A673 (cell line): Measurements from ENCODE around the gene RERE. TPM values are rescaled to one million over a fixed set of nuclear protein-coding genes. Genes with fewer than 3 reads are reported as not detected.
"Not testable (repeated sequence)": the region's sequence is repeated elsewhere in the genome, so short reads cannot be mapped to it uniquely, and the experiment has no call there.

Source experiments
- BruUV-seq: library from RNA; stranded (reverse); fragments of 400-500 nt; replicated peaks from 2 replicates; lab custom pipeline; 2021; lab: Mats Ljungman, UMichigan
- CTCF ChIA-PET: fragments of 300-600 bp; sonication (Branson Sonifier 250); formaldehyde crosslinking; loops from one replicate; lab custom pipeline; 2022; ENCODE audit warnings: antibody characterized with exemption; lab: Charles Lee
- POLR2A ChIA-PET: fragments of 300-600 bp; sonication (Branson Sonifier 250); formaldehyde crosslinking; loops from one replicate; lab custom pipeline; 2022; ENCODE audit warnings: antibody characterized with exemption; ENCODE audit not compliant: low non-redundant PET; lab: Charles Lee
- DNase-seq: peaks from one replicate; pipeline ENCODE4 v3.0.0-alpha.2; 2015; ENCODE audit warnings: low spot score
- H3K27ac ChIP-seq: fragments of 200-600 bp; sonication (generic); 2 replicates; pipeline ENCODE4 v1.5.1; 2016; ENCODE audit warnings: mixed run types, low read depth, mild to moderate bottlenecking, mixed read lengths, antibody characterized with exemption, low read length; ENCODE audit not compliant: poor library complexity, severe bottlenecking
- H3K27me3 ChIP-seq: fragments of 200-600 bp; sonication (generic); replicated peaks from 2 replicates; pipeline ENCODE4 v1.6.1; 2017; ENCODE audit warnings: mixed run types, low read depth, mild to moderate bottlenecking, mixed read lengths, antibody characterized with exemption, low read length; ENCODE audit not compliant: insufficient read depth, poor library complexity
- H3K36me3 ChIP-seq: fragments of 200-600 bp; sonication (generic); 2 replicates; pipeline ENCODE4 v1.6.1; 2016; ENCODE audit warnings: mixed run types, mild to moderate bottlenecking, mixed read lengths, antibody characterized with exemption, low read length; ENCODE audit not compliant: insufficient read depth, poor library complexity, severe bottlenecking
- H3K4me1 ChIP-seq: fragments of 200-600 bp; sonication (generic); 2 replicates; pipeline ENCODE4 v1.6.1; 2017; ENCODE audit warnings: mixed run types, mild to moderate bottlenecking, mixed read lengths, antibody characterized with exemption, low read length; ENCODE audit not compliant: insufficient read depth, poor library complexity, severe bottlenecking
- H3K4me3 ChIP-seq: fragments of 200-600 bp; sonication (generic); 2 replicates; pipeline ENCODE4 v1.5.1; 2016; ENCODE audit warnings: low read depth, mixed run types, mild to moderate bottlenecking, mixed read lengths, low read length; ENCODE audit not compliant: poor library complexity, severe bottlenecking
- H3K9me3 ChIP-seq: fragments of 200-600 bp; sonication (generic); 2 replicates; pipeline ENCODE4 v1.6.1; 2016; ENCODE audit warnings: mixed run types, low read depth, mild to moderate bottlenecking, mixed read lengths, antibody characterized with exemption, low read length; ENCODE audit not compliant: poor library complexity, severe bottlenecking
- EZH2 ChIP-seq: fragments of 200-600 bp; sonication (generic); IDR thresholded peaks from 2 replicates; pipeline ENCODE4 v1.6.1; 2017; ENCODE audit warnings: borderline replicate concordance, low read depth, mild to moderate bottlenecking, mixed read lengths, antibody characterized with exemption, low read length; ENCODE audit not compliant: poor library complexity, severe bottlenecking
- intact Hi-C: fragments of 100-400 bp; cut with micrococcal nuclease; formaldehyde crosslinking; loops from one replicate; pipeline ENCODE4 v1.10.0; 2022; ENCODE audit not compliant: unreplicated experiment
- total RNA-seq: library from RNA; stranded (reverse); gene quantifications from 2 replicates; pipeline ENCODE4 v1.2.3, GENCODE V29; 2021
- TF ChIP-seq, protein P1 (sequence below): fragments of 300-800, 200-600 bp; sonication (generic); conservative IDR thresholded peaks from 2 replicates; pipeline ENCODE4 v1.5.1; 2017; ENCODE audit warnings: low read depth, mild to moderate bottlenecking, antibody characterized with exemption, low read length, moderate library complexity, mixed read lengths

The RERE gene
- total RNA-seq, 1 experiment from 2014 or later = 188 TPM

DNA sequence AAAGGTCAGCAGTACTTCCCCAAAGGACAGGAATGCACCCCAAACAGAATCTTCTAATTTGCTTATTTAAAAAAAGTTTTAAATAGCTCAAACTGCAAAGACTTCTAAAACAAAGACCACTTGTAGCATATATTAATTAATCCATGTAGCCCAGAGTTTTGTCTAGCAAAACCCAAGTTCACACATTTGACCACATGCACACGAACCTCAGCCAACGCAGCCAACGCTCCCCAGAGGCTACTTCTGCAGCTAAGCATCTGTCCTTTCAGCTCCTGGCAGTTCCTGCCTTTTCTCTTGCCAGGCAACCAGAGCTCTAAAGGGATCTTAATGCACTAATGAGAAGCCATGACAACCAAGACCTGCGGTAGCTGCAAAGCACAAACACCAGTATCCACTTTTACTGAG is 89.6 kb downstream of the RERE start:
- CTCF ChIA-PET = interaction anchor here (0.5 to 1.0 kb wide), 3 partner anchors 15 to 320 kb away, joined by 3 to 6 read pairs (median 5); no protein-coding TSS in a partner anchor
- BruUV-seq = no TSS peak

DNA sequence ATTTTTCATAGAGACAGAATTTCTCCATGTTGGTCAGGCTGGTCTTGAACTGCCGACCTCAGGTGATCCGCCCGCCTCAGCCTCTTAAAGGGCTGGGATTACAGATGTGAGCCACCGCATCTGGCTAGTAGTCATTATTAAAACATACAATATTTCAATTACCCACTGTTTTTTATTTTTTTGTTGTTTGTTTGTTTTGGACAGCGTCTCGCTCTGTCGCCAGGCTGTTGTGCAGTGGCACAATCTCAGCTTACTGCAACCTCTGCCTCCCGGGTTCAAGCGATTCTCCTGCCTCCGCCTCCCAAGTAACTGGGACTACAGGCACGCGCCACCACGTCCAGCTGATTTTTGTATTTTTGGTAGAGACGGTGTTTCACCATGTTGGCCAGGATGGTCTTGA is 90.1 kb downstream of the RERE start:
- CTCF ChIA-PET = interaction anchor here (1.0 to 1.9 kb wide), 5 partner anchors 122 to 263 kb away, joined by 3 to 14 read pairs (median 6); no protein-coding TSS in a partner anchor
- BruUV-seq, DNase-seq, POLR2A ChIA-PET, H3K36me3 ChIP-seq, H3K27ac ChIP-seq, H3K27me3 ChIP-seq, intact Hi-C loops, H3K9me3 ChIP-seq, H3K4me3 ChIP-seq: not testable (repeated sequence)
- peaks cover 43% of the 10 kb centered on the region for H3K4me1 ChIP-seq

More for the DNA sequence above, 89.6 kb downstream of the RERE start:
- Histone ChIP-seq H3K36me3 (no peaks in the 10 kb centered on the region), H3K4me1 (peaks cover 38% of the 10 kb centered on the region), H3K27ac (peak overlapping the region; percentile 55), H3K4me3 (no peak overlapping the region), H3K27me3 (no peaks in the 10 kb centered on the region), H3K9me3 (no peaks in the 10 kb centered on the region)
- intact Hi-C loops = no loop called here
- DNase-seq = peak; percentile 27
- POLR2A ChIA-PET = interaction anchor here (0.6 to 0.7 kb wide), 2 partner anchors 11 to 141 kb away, joined by 3 to 6 read pairs; no protein-coding TSS in a partner anchor
- no peak for TF ChIP-seq EZH2
- TF ChIP-seq, protein P1, sequence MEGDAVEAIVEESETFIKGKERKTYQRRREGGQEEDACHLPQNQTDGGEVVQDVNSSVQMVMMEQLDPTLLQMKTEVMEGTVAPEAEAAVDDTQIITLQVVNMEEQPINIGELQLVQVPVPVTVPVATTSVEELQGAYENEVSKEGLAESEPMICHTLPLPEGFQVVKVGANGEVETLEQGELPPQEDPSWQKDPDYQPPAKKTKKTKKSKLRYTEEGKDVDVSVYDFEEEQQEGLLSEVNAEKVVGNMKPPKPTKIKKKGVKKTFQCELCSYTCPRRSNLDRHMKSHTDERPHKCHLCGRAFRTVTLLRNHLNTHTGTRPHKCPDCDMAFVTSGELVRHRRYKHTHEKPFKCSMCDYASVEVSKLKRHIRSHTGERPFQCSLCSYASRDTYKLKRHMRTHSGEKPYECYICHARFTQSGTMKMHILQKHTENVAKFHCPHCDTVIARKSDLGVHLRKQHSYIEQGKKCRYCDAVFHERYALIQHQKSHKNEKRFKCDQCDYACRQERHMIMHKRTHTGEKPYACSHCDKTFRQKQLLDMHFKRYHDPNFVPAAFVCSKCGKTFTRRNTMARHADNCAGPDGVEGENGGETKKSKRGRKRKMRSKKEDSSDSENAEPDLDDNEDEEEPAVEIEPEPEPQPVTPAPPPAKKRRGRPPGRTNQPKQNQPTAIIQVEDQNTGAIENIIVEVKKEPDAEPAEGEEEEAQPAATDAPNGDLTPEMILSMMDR = no peak

DNA sequence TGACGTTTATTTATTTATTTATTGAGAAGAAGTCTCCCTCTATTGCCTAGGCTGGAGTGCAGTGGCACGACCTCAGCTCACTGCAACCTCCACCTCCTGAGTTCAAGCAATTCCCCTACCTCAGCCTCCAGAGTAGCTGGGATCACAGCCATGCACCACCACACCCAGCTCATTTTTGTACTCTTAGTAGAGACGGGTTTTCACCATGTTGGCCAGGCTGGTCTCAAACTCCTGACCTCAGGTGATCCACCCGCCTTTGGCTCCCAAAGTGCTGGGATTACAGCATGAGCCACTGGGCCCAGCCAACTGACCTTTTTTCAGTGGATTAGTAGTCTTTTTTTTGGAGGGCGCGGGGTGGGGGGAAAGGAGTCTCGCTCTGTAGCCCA is 90.6 kb downstream of the RERE start:
- H3K9me3 ChIP-seq, DNase-seq, H3K36me3 ChIP-seq, POLR2A ChIA-PET, H3K27me3 ChIP-seq, H3K4me3 ChIP-seq, BruUV-seq: not testable (repeated sequence)
- intact Hi-C loops = loop anchor here (1.0 kb wide), 1 partner anchor 165 kb away; no protein-coding TSS in a partner anchor
- H3K4me1 ChIP-seq = peaks cover 48% of the 10 kb centered on the region
- H3K27ac ChIP-seq = peak overlapping the region; percentile 41
- CTCF ChIA-PET = interaction anchor here (0.6 to 1.9 kb wide), 7 partner anchors 23 to 887 kb away, joined by 3 to 14 read pairs (median 4); no protein-coding TSS in a partner anchor

DNA sequence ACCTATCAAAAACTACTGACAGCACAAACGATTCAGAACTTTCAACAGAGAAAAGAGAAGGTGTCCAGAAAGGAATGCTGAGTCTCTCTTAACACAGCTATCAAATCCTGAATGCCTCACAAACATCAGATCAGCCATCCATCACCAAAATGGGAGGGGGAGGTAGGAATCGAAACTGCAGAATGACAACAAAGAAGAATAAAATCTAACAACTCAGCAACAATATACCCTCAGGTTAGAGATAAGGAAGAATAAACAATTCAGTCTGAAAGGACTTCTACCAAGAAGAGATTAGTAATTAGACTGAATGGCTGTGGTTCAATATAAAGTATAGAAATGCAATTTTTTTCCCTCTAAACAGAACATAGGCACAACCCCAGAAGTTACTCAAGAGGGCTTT is 94.4 kb downstream of the RERE start:
- H3K27ac ChIP-seq = peak overlapping the region; percentile 4
- ChIA-PET CTCF (no interaction called here), POLR2A (no interaction called here)
- no peaks in the 10 kb centered on the region for H3K36me3 ChIP-seq
- H3K4me1 ChIP-seq = peaks cover 67% of the 10 kb centered on the region
- no peaks in the 10 kb centered on the region for H3K27me3 ChIP-seq
- BruUV-seq = no TSS peak
- no peak overlapping the region for H3K4me3 ChIP-seq
- TF ChIP-seq, protein P1 = no peak
- no peak for TF ChIP-seq EZH2
- H3K9me3 ChIP-seq = no peaks in the 10 kb centered on the region
- no peak for DNase-seq
- intact Hi-C loops = no loop called here
